ENCODE results near the gene MKRN2OS.

- TF ChIP-seq NR3C1 (IDR thresholded peaks at IDR 0.05) (no peak), MAFK (IDR thresholded peaks at IDR 0.05; ENCODE audit: partially characterized antibody) (no peak), JUN (IDR thresholded peaks at IDR 0.05) (no peak), POLR2A (IDR thresholded peaks at IDR 0.05; ENCODE audit: low read length) (no peak), CTCF (IDR thresholded peaks at IDR 0.05) (no peak), CHD2 (IDR thresholded peaks at IDR 0.05; ENCODE audit: low read length, partially characterized antibody) (no peak), RNF2 (IDR thresholded peaks at IDR 0.05; ENCODE audit: borderline replicate concordance, low read depth) (no peak), MYC (IDR thresholded peaks at IDR 0.05; ENCODE audit: borderline replicate concordance, low read length) (no peak), SMC3 (IDR thresholded peaks at IDR 0.05) (no peak)
- TF ChIP-seq, protein P1, sequence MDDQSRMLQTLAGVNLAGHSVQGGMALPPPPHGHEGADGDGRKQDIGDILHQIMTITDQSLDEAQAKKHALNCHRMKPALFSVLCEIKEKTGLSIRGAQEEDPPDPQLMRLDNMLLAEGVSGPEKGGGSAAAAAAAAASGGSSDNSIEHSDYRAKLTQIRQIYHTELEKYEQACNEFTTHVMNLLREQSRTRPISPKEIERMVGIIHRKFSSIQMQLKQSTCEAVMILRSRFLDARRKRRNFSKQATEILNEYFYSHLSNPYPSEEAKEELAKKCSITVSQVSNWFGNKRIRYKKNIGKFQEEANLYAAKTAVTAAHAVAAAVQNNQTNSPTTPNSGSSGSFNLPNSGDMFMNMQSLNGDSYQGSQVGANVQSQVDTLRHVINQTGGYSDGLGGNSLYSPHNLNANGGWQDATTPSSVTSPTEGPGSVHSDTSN (IDR thresholded peaks at IDR 0.05), result no peak
- TF ChIP-seq, protein P2, sequence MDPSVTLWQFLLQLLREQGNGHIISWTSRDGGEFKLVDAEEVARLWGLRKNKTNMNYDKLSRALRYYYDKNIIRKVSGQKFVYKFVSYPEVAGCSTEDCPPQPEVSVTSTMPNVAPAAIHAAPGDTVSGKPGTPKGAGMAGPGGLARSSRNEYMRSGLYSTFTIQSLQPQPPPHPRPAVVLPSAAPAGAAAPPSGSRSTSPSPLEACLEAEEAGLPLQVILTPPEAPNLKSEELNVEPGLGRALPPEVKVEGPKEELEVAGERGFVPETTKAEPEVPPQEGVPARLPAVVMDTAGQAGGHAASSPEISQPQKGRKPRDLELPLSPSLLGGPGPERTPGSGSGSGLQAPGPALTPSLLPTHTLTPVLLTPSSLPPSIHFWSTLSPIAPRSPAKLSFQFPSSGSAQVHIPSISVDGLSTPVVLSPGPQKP (IDR thresholded peaks at IDR 0.05; ENCODE audit: low read depth, low read length), result no peak
Measured at GRCh38 chr3:12585970-12586369, 40.7 kb upstream of the MKRN2OS start.

All from A549 (cell line).